HepG2 (cell line): Measurements from ENCODE around the gene ZNF384. TPM values are rescaled to one million over a fixed set of nuclear protein-coding genes. Genes with fewer than 3 reads are reported as not detected.
A peak's percentile ranks its signal among the peaks of the same experiment; 100 is the strongest.

Experiments
- ARID3A ChIP-seq: IDR thresholded peaks from 2 replicates; pipeline ENCODE4 v1.6.1; 2012; ENCODE audit warnings: low read depth, low read length, improper control_type of control experiment
- GFI1 ChIP-seq: sonication (generic); formaldehyde crosslinking; IDR thresholded peaks from 2 replicates; pipeline ENCODE4 v1.5.0; 2020; ENCODE audit warnings: missing genetic modification reagents, mild to moderate bottlenecking, borderline replicate concordance
- HDAC6 ChIP-seq: fragments of 200-600 bp; sonication (generic); IDR thresholded peaks from 2 replicates; pipeline ENCODE4 v1.7.0; 2017; ENCODE audit warnings: mild to moderate bottlenecking, antibody characterized with exemption, low read length, low read depth
- HIVEP1 ChIP-seq: sonication (generic); formaldehyde crosslinking; IDR thresholded peaks from 2 replicates; pipeline ENCODE4 v1.4.0; 2020; ENCODE audit warnings: mild to moderate bottlenecking, missing genetic modification reagents
- HNRNPL ChIP-seq: fragments of 200-400 bp; formaldehyde crosslinking; IDR thresholded peaks from 2 replicates; pipeline ENCODE4 v1.6.1; 2017; ENCODE audit warnings: mild to moderate bottlenecking, low read depth, low read length
- SMAD9 ChIP-seq: sonication (generic); formaldehyde crosslinking; IDR thresholded peaks from 2 replicates; pipeline ENCODE4 v1.5.1; 2020; ENCODE audit warnings: mild to moderate bottlenecking, missing genetic modification reagents
- SRSF4 ChIP-seq: fragments of 200-400 bp; formaldehyde crosslinking; IDR thresholded peaks from one replicate; pipeline ENCODE4 v1.6.1; 2018; ENCODE audit warnings: mild to moderate bottlenecking, low read depth, low read length, moderate library complexity; ENCODE audit not compliant: poor library complexity, severe bottlenecking
- ZBTB37 ChIP-seq: sonication (generic); formaldehyde crosslinking; IDR thresholded peaks from 2 replicates; pipeline ENCODE4 v1.4.0; 2020; ENCODE audit warnings: mild to moderate bottlenecking, missing genetic modification reagents
- ZNF501 ChIP-seq: sonication (generic); formaldehyde crosslinking; IDR thresholded peaks from 2 replicates; pipeline ENCODE4 v1.5.1; 2020; ENCODE audit warnings: mild to moderate bottlenecking, moderate library complexity, missing genetic modification reagents
- ZNF556 ChIP-seq: sonication (generic); formaldehyde crosslinking; IDR thresholded peaks from 2 replicates; pipeline ENCODE4 v1.4.0; 2020; ENCODE audit warnings: mild to moderate bottlenecking, missing genetic modification reagents, borderline replicate concordance
- ZNF737 ChIP-seq: sonication (generic); formaldehyde crosslinking; IDR thresholded peaks from 2 replicates; pipeline ENCODE4 v1.5.0; 2020; ENCODE audit warnings: missing genetic modification reagents, mild to moderate bottlenecking, borderline replicate concordance
- ZNF775 ChIP-seq: sonication (generic); formaldehyde crosslinking; IDR thresholded peaks from 2 replicates; pipeline ENCODE4 v1.4.0; 2020; ENCODE audit warnings: missing genetic modification reagents, mild to moderate bottlenecking, moderate library complexity, borderline replicate concordance
- polyA plus RNA-seq, 8 experiments: library from polyadenylated mRNA; depleted of rRNA in 3 of 8; stranded (reverse) in 7 of 8; unstranded in 1 of 8; fragments of >200 nt; fragmentation: Illumina TruSeq in 4 of 8; extraction: Trizol in 4 of 8; gene quantifications; 2 replicates each; pipeline versions ENCODE4 v1.2.1 to v1.2.3, GENCODE V29; 2011 to 2016; ENCODE audit warnings: low read depth in 4 of 8, missing spikeins in 1 of 8, mixed read lengths in 1 of 8; ENCODE audit not compliant: insufficient read depth in 1 of 8
- total RNA-seq, 5 experiments: library from RNA; depleted of rRNA; stranded (reverse); fragments of >200 nt; fragmentation: Illumina TruSeq; extraction: Trizol; gene quantifications; 2 replicates each; pipeline ENCODE4 v1.2.3, GENCODE V29; 2016; ENCODE audit warnings: low read depth in 1 of 5
- TF ChIP-seq, protein P1 (sequence below): sonication (generic); formaldehyde crosslinking; IDR thresholded peaks from 2 replicates; pipeline ENCODE4 v1.9.0; 2021; ENCODE audit warnings: missing genetic modification reagents, borderline replicate concordance
- TF ChIP-seq, protein P2 (sequence below): sonication (generic); formaldehyde crosslinking; IDR thresholded peaks from 2 replicates; pipeline ENCODE4 v1.8.0; 2023; ENCODE audit warnings: mild to moderate bottlenecking, missing genetic modification reagents
- TF ChIP-seq, protein P3 (sequence below): sonication (generic); formaldehyde crosslinking; IDR thresholded peaks from 2 replicates; pipeline ENCODE4 v1.4.0; 2020; ENCODE audit warnings: missing genetic modification reagents

The ZNF384 gene
- total and polyA plus RNA-seq, 2 of the 13 experiments (the other 11 are each of a cell fraction or from before 2014, with no cell fraction given) = 23.6 to 55.3 TPM

DNA sequence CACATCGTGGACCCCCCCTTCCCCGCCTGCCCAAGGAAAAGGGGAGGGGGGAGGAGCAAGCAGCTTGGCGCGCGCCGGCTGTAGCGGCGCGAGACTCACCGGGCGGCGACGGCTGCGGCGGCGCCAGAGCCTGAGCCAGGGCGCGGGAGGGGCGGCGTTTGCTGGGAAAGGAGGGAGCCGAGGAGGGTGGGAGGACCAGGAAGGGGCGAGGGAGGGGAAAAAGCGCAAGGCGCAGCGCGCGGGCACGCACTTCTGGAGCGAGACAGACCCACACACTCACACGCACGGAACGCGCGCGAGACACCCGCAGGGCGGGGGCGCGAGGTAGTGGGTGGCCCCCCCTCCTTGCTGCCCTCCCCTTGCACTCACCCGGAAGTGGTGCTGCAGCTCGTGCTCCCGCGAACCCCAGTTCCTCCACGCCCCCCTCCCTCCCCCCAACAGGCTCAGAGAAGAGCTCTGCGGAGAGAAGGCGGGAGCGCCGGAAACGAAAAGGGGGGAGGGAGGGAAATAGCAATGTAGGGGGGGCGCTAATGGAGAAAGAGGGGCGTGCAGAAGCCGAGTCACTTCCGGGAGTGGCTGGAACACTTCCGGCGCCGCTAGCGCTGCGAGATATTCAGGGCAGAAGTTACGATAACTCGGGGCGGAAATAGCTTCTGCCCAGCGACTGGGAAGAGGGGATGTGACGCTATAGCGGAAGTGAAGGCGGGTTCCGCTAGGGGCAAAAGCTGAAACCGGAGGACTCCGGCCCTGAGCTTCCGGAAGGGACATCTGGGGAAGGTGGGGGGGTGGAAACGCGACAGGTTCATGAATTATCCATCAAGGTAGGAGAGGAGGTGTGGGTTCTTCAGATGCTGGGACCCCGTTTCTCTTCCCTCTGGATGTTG is at the start of gene ZNF384 (continued):
- TF ChIP-seq, protein P1, sequence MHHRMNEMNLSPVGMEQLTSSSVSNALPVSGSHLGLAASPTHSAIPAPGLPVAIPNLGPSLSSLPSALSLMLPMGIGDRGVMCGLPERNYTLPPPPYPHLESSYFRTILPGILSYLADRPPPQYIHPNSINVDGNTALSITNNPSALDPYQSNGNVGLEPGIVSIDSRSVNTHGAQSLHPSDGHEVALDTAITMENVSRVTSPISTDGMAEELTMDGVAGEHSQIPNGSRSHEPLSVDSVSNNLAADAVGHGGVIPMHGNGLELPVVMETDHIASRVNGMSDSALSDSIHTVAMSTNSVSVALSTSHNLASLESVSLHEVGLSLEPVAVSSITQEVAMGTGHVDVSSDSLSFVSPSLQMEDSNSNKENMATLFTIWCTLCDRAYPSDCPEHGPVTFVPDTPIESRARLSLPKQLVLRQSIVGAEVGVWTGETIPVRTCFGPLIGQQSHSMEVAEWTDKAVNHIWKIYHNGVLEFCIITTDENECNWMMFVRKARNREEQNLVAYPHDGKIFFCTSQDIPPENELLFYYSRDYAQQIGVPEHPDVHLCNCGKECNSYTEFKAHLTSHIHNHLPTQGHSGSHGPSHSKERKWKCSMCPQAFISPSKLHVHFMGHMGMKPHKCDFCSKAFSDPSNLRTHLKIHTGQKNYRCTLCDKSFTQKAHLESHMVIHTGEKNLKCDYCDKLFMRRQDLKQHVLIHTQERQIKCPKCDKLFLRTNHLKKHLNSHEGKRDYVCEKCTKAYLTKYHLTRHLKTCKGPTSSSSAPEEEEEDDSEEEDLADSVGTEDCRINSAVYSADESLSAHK = no peak
- TF ChIP-seq SMAD9 (CRISPR knock-in tag) (no peak), SRSF4 (no peak), HIVEP1 (CRISPR knock-in tag) (no peak), ZNF556 (CRISPR knock-in tag) (no peak), GFI1 (CRISPR knock-in tag) (no peak), HNRNPL (no peak), ZNF501 (CRISPR knock-in tag) (peak; percentile 78; the same call in 1 of the 2 replicates), ARID3A (no peak; the same call in 1 of the 2 replicates), HDAC6 (no peak), ZNF737 (no peak), ZBTB37 (CRISPR knock-in tag) (no peak), ZNF775 (no peak)
- TF ChIP-seq, protein P2, sequence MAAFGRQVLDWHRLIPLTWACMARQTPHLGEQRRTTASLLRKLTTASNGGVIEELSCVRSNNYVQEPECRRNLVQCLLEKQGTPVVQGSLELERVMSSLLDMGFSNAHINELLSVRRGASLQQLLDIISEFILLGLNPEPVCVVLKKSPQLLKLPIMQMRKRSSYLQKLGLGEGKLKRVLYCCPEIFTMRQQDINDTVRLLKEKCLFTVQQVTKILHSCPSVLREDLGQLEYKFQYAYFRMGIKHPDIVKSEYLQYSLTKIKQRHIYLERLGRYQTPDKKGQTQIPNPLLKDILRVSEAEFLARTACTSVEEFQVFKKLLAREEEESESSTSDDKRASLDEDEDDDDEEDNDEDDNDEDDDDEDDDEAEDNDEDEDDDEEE (CRISPR knock-in tag) = no peak
- TF ChIP-seq, protein P3, sequence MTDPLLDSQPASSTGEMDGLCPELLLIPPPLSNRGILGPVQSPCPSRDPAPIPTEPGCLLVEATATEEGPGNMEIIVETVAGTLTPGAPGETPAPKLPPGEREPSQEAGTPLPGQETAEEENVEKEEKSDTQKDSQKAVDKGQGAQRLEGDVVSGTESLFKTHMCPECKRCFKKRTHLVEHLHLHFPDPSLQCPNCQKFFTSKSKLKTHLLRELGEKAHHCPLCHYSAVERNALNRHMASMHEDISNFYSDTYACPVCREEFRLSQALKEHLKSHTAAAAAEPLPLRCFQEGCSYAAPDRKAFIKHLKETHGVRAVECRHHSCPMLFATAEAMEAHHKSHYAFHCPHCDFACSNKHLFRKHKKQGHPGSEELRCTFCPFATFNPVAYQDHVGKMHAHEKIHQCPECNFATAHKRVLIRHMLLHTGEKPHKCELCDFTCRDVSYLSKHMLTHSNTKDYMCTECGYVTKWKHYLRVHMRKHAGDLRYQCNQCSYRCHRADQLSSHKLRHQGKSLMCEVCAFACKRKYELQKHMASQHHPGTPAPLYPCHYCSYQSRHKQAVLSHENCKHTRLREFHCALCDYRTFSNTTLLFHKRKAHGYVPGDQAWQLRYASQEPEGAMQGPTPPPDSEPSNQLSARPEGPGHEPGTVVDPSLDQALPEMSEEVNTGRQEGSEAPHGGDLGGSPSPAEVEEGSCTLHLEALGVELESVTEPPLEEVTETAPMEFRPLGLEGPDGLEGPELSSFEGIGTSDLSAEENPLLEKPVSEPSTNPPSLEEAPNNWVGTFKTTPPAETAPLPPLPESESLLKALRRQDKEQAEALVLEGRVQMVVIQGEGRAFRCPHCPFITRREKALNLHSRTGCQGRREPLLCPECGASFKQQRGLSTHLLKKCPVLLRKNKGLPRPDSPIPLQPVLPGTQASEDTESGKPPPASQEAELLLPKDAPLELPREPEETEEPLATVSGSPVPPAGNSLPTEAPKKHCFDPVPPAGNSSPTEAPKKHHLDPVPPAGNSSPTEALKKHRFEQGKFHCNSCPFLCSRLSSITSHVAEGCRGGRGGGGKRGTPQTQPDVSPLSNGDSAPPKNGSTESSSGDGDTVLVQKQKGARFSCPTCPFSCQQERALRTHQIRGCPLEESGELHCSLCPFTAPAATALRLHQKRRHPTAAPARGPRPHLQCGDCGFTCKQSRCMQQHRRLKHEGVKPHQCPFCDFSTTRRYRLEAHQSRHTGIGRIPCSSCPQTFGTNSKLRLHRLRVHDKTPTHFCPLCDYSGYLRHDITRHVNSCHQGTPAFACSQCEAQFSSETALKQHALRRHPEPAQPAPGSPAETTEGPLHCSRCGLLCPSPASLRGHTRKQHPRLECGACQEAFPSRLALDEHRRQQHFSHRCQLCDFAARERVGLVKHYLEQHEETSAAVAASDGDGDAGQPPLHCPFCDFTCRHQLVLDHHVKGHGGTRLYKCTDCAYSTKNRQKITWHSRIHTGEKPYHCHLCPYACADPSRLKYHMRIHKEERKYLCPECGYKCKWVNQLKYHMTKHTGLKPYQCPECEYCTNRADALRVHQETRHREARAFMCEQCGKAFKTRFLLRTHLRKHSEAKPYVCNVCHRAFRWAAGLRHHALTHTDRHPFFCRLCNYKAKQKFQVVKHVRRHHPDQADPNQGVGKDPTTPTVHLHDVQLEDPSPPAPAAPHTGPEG (CRISPR knock-in tag) = no peak
